Measurements from ENCODE around the gene OR2T8. TPM values are rescaled to one million over a fixed set of nuclear protein-coding genes. Genes with fewer than 3 reads are reported as not detected.

OR2T8 gene
- total and polyA plus RNA-seq, 10 donors = 0.06 TPM; not detected in 9

DNA sequence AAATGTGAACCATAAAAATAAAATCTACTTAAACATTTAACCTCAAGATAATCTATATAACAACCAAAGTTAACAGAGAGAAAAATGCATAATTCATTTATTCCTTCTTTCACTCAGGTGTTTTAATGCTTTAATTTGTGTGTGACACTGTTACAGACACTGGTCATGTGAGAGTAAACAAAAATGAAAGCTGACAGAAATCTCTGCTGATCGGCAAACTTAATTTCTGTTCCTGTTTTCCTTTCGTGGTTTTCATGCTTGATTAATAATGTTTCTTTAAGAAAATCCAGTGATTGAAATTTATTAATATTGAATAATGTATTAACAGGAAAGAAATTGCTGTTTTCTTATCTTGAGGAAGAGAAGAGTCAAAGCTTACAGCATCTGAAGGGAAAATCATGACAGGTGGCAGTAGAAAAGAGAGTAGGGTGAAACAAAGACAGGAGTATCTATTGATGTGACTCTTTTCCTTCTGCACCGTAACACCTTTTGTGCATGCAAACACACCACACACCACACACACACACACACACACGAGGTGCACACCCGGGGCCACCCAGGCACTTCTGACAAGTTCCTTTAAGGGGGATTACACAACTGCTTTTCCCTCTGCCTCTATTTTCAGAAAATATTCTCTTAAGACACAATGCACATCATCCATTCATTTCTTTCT lies 46.6 kb downstream of the OR2T8 start:
- peak overlapping the region in 2 of 8 donors; percentile 6 to 18 for H3K27ac ChIP-seq
- TF ChIP-seq, protein P1, sequence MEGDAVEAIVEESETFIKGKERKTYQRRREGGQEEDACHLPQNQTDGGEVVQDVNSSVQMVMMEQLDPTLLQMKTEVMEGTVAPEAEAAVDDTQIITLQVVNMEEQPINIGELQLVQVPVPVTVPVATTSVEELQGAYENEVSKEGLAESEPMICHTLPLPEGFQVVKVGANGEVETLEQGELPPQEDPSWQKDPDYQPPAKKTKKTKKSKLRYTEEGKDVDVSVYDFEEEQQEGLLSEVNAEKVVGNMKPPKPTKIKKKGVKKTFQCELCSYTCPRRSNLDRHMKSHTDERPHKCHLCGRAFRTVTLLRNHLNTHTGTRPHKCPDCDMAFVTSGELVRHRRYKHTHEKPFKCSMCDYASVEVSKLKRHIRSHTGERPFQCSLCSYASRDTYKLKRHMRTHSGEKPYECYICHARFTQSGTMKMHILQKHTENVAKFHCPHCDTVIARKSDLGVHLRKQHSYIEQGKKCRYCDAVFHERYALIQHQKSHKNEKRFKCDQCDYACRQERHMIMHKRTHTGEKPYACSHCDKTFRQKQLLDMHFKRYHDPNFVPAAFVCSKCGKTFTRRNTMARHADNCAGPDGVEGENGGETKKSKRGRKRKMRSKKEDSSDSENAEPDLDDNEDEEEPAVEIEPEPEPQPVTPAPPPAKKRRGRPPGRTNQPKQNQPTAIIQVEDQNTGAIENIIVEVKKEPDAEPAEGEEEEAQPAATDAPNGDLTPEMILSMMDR (IDR thresholded peaks at IDR 0.05 in 8 of 11, conservative IDR thresholded peaks at IDR 0.05 in 3 of 11) = no peak
- TF ChIP-seq POLR2A (IDR thresholded peaks at IDR 0.05) = no peak
- TF ChIP-seq POLR2AphosphoS5 (IDR thresholded peaks at IDR 0.05) = no peak
- H3K36me3 ChIP-seq = peaks cover 0 to 4% (median 0%) of the 10 kb centered on the region in 6 donors
- intact Hi-C loops (cut with DNase I; ENCODE audit: low total_unique reads) = no loop called here
- H3K4me3 ChIP-seq = peak overlapping the region in 1 of 8 donors; percentile 1
- H3K4me1 ChIP-seq = peaks cover 0 to 12% (median 2%) of the 10 kb centered on the region in 6 donors
- 26 to 48% (median 30%) methylated on average over 5 of the region's 5 CpGs for WGBS, 5 donors
- H3K9me3 ChIP-seq = peaks cover 0 to 4% (median 0%) of the 10 kb centered on the region in 8 donors
- H3K27me3 ChIP-seq (replicated peaks in 1 of 7) = peaks cover 0 to 3% (median 0%) of the 10 kb centered on the region in 7 donors
- DNase-seq = no peak

Other genes with a start within 250 kb of the OR2T8 start
- not detected for gene OR13G1, start 240.5 kb upstream of the OR2T8 start, total RNA-seq
- gene OR13G1, start 240.5 kb upstream of the OR2T8 start, polyA plus RNA-seq = not detected
- not detected for gene OR6F1, start 203.6 kb upstream of the OR2T8 start, total RNA-seq
- gene OR6F1, start 203.6 kb upstream of the OR2T8 start, polyA plus RNA-seq = not detected
- gene OR14K1, start 181.6 kb upstream of the OR2T8 start, total RNA-seq = under 1 TPM in 2 of 7 donors, not detected in 5; 0.38 to 0.73 TPM
- not detected for gene OR14K1, start 181.6 kb upstream of the OR2T8 start, polyA plus RNA-seq
- gene OR14A2, start 172.1 kb upstream of the OR2T8 start, total RNA-seq = not detected
- not detected for gene OR14A2, start 172.1 kb upstream of the OR2T8 start, polyA plus RNA-seq
- gene OR1C1, start 159.7 kb upstream of the OR2T8 start, total RNA-seq = not detected
- gene OR1C1, start 159.7 kb upstream of the OR2T8 start, polyA plus RNA-seq = not detected
- gene OR14A16, start 96.1 kb upstream of the OR2T8 start, total RNA-seq = not detected
- gene OR14A16, start 96.1 kb upstream of the OR2T8 start, polyA plus RNA-seq = not detected
- not detected for gene OR11L1, start 78.4 kb upstream of the OR2T8 start, total RNA-seq
- gene OR11L1, start 78.4 kb upstream of the OR2T8 start, polyA plus RNA-seq = not detected
- 10 to 100 TPM in 4 of 7 donors, 1 to 10 TPM in 3; 2.8 to 68.8 (median 11.3) TPM for gene TRIM58, start 63.1 kb upstream of the OR2T8 start, total RNA-seq
- 1 to 10 TPM in 1 of 3 donors, under 1 TPM in 2; 0.17 to 2.1 (median 0.21) TPM for gene TRIM58, start 63.1 kb upstream of the OR2T8 start, polyA plus RNA-seq
- 10 to 100 TPM in 1 of 7 donors, 1 to 10 TPM in 5, not detected in 1; 1.1 to 11.2 (median 4.7) TPM for gene OR2W3, start 24.7 kb upstream of the OR2T8 start, total RNA-seq
- under 1 TPM in 2 of 3 donors, not detected in 1; 0.29 to 0.35 TPM for gene OR2W3, start 24.7 kb upstream of the OR2T8 start, polyA plus RNA-seq
- gene OR2AJ1, start 4.6 kb downstream of the OR2T8 start, total RNA-seq = 1 to 10 TPM in 3 of 7 donors, under 1 TPM in 3, not detected in 1; 0.52 to 2.1 (median 1.2) TPM
- gene OR2AJ1, start 4.6 kb downstream of the OR2T8 start, polyA plus RNA-seq = under 1 TPM in 1 of 3 donors, not detected in 2; 0.03 TPM
- gene OR2L8, start 28.6 kb downstream of the OR2T8 start, total RNA-seq = 1 to 10 TPM in 5 of 7 donors, under 1 TPM in 2; 0.65 to 3.8 (median 1.8) TPM
- not detected for gene OR2L8, start 28.6 kb downstream of the OR2T8 start, polyA plus RNA-seq
- 1 to 10 TPM in 4 of 7 donors, under 1 TPM in 3; 0.49 to 3.1 (median 1.5) TPM for gene OR2AK2, start 45.0 kb downstream of the OR2T8 start, total RNA-seq
- gene OR2AK2, start 45.0 kb downstream of the OR2T8 start, polyA plus RNA-seq = not detected
- gene OR2L5, start 93.4 kb downstream of the OR2T8 start, total RNA-seq = 1 to 10 TPM in 1 of 7 donors, under 1 TPM in 6; 0.29 to 3.1 (median 0.46) TPM
- under 1 TPM in 1 of 3 donors, not detected in 2; 0.03 TPM for gene OR2L5, start 93.4 kb downstream of the OR2T8 start, polyA plus RNA-seq
- gene OR2L2, start 109.8 kb downstream of the OR2T8 start, total RNA-seq = 1 to 10 TPM in 4 of 7 donors, under 1 TPM in 3; 0.19 to 5.2 (median 1.0) TPM
- gene OR2L2, start 109.8 kb downstream of the OR2T8 start, polyA plus RNA-seq = under 1 TPM; 0.04 to 0.32 (median 0.05) TPM
- gene OR2L3, start 126.6 kb downstream of the OR2T8 start, total RNA-seq = 1 to 10 TPM in 1 of 7 donors, under 1 TPM in 6; 0.27 to 1.0 (median 0.32) TPM
- gene OR2L3, start 126.6 kb downstream of the OR2T8 start, polyA plus RNA-seq = under 1 TPM in 1 of 3 donors, not detected in 2; 0.06 TPM
- gene OR2L13, start 174.9 kb downstream of the OR2T8 start, total RNA-seq = 1 to 10 TPM in 1 of 7 donors, under 1 TPM in 4, not detected in 2; 0.23 to 1.1 (median 0.60) TPM
- under 1 TPM; 0.14 to 0.32 (median 0.22) TPM for gene OR2L13, start 174.9 kb downstream of the OR2T8 start, polyA plus RNA-seq
- gene OR2M5, start 224.9 kb downstream of the OR2T8 start, total RNA-seq = not detected
- not detected for gene OR2M5, start 224.9 kb downstream of the OR2T8 start, polyA plus RNA-seq

Data from spleen (tissue), 11 donors.